Neural cell (in vitro differentiated cells): ENCODE data around the gene FASTKD2. TPM values are rescaled to one million over a fixed set of nuclear protein-coding genes. Genes with fewer than 3 reads are reported as not detected.

Source experiments
- H2AFZ ChIP-seq: fragments of 200-600, 300-800 bp; sonication (generic), shearing (Covaris generic); 2 replicates; pipeline ENCODE4 v1.6.0; 2014; ENCODE audit warnings: low read depth, mild to moderate bottlenecking, antibody characterized with exemption, low read length, moderate library complexity
- H3F3A ChIP-seq: fragments of 200-600 bp; shearing (Covaris generic); 2 replicates; pipeline ENCODE4 v1.6.1; 2016; ENCODE audit warnings: mild to moderate bottlenecking, moderate library complexity, mixed read lengths, antibody characterized with exemption, low read length; ENCODE audit not compliant: insufficient read depth, poor library complexity, severe bottlenecking
- H3K27ac ChIP-seq: fragments of 200-600, 300-800 bp; sonication (generic), shearing (Covaris generic); 2 replicates; pipeline ENCODE4 v1.5.1; 2014; ENCODE audit warnings: mild to moderate bottlenecking, low read length, moderate library complexity
- H3K27me3 ChIP-seq: fragments of 300-800, 200-600 bp; sonication (generic), shearing (Covaris generic); 2 replicates; pipeline ENCODE4 v1.6.0; 2014; ENCODE audit warnings: mild to moderate bottlenecking, low read depth, low read length, moderate library complexity; ENCODE audit not compliant: insufficient read depth
- H3K36me3 ChIP-seq: fragments of 300-800, 200-600 bp; sonication (generic), shearing (Covaris generic); 2 replicates; pipeline ENCODE4 v1.5.1; 2014; ENCODE audit warnings: mild to moderate bottlenecking, antibody characterized with exemption, low read length, moderate library complexity; ENCODE audit not compliant: insufficient read depth
- H3K4me2 ChIP-seq: fragments of 300-800, 200-600 bp; sonication (generic), shearing (Covaris generic); 2 replicates; pipeline ENCODE4 v1.6.0; 2014; ENCODE audit warnings: mild to moderate bottlenecking, low read length
- H3K4me3 ChIP-seq: fragments of 300-800, 200-600 bp; sonication (generic), shearing (Covaris generic); 2 replicates; pipeline ENCODE4 v1.5.1; 2014; ENCODE audit warnings: mild to moderate bottlenecking, low read length, moderate library complexity
- H3K79me2 ChIP-seq: fragments of 200-600 bp; shearing (Covaris generic); replicated peaks from 2 replicates; pipeline ENCODE4 v1.6.0; 2014; ENCODE audit warnings: mild to moderate bottlenecking, low read length, moderate library complexity; ENCODE audit not compliant: insufficient read depth
- H3K9ac ChIP-seq: fragments of 300-800, 200-600 bp; sonication (generic), shearing (Covaris generic); 2 replicates; pipeline ENCODE4 v1.6.1; 2016; ENCODE audit warnings: mild to moderate bottlenecking, low read length, mixed read lengths
- H3K9me2 ChIP-seq: fragments of 200-600 bp; shearing (Covaris generic); 2 replicates; pipeline ENCODE4 v1.6.1; 2016; ENCODE audit warnings: mild to moderate bottlenecking, low read length, mixed read lengths; ENCODE audit not compliant: insufficient read depth
- H3K9me3 ChIP-seq: fragments of 200-600, 300-800 bp; sonication (generic), shearing (Covaris generic); 2 replicates; pipeline ENCODE4 v1.6.1; 2016; ENCODE audit warnings: mild to moderate bottlenecking, mixed run types, low read length, moderate library complexity, mixed read lengths
- H4K20me1 ChIP-seq: fragments of 200-600 bp; shearing (Covaris generic); 2 replicates; pipeline ENCODE4 v1.6.1; 2016; ENCODE audit warnings: mild to moderate bottlenecking, mixed run types; ENCODE audit not compliant: insufficient read depth
- EP300 ChIP-seq: fragments of 450-650 bp; conservative IDR thresholded peaks from 2 replicates; pipeline ENCODE4 v1.6.1; 2014; ENCODE audit warnings: antibody characterized with exemption, mild to moderate bottlenecking, moderate library complexity; ENCODE audit not compliant: poor library complexity, severe bottlenecking
- EZH2 ChIP-seq: fragments of 200-600, 300-800 bp; shearing (Covaris generic), sonication (generic); IDR thresholded peaks from 2 replicates; pipeline ENCODE4 v1.6.1; 2014; ENCODE audit warnings: antibody characterized with exemption, low read length, borderline replicate concordance, mild to moderate bottlenecking; ENCODE audit not compliant: insufficient read depth, poor library complexity, severe bottlenecking
- MXI1 ChIP-seq: fragments of 450-650 bp; conservative IDR thresholded peaks from 2 replicates; pipeline ENCODE4 v1.6.1; 2014; ENCODE audit warnings: antibody characterized with exemption, mild to moderate bottlenecking; ENCODE audit not compliant: poor library complexity, severe bottlenecking
- POLR2AphosphoS5 ChIP-seq: IDR thresholded peaks from 2 replicates; pipeline ENCODE4 v1.6.1; 2012
- RAD21 ChIP-seq: fragments of 450-650 bp; conservative IDR thresholded peaks from 2 replicates; pipeline ENCODE4 v1.6.1; 2014; ENCODE audit warnings: antibody characterized with exemption, mild to moderate bottlenecking, moderate library complexity
- SMC3 ChIP-seq: fragments of 450-650 bp; conservative IDR thresholded peaks from 2 replicates; pipeline ENCODE4 v1.6.1; 2014; ENCODE audit warnings: antibody characterized with exemption, mild to moderate bottlenecking, moderate library complexity; ENCODE audit not compliant: poor library complexity
- TAF1 ChIP-seq: IDR thresholded peaks from 2 replicates; pipeline ENCODE4 v1.6.1; 2012; ENCODE audit warnings: low read depth
- polyA plus RNA-seq: library from polyadenylated mRNA; depleted of rRNA; stranded (reverse); fragments of >200 nt; gene quantifications from 2 replicates; pipeline ENCODE4 v1.2.3, GENCODE V29; 2014
- TF ChIP-seq, protein P1 (sequence below): IDR thresholded peaks from 2 replicates; pipeline ENCODE4 v1.6.1; 2012; ENCODE audit warnings: borderline replicate concordance
- TF ChIP-seq, protein P2 (sequence below): fragments of 450-650 bp; IDR thresholded peaks from 2 replicates; pipeline ENCODE4 v1.5.1; 2014; ENCODE audit warnings: antibody characterized with exemption, mild to moderate bottlenecking, moderate library complexity; ENCODE audit not compliant: poor library complexity, severe bottlenecking

FASTKD2 gene
- polyA plus RNA-seq, 1 donor from 2014 or later = 56.1 TPM

DNA sequence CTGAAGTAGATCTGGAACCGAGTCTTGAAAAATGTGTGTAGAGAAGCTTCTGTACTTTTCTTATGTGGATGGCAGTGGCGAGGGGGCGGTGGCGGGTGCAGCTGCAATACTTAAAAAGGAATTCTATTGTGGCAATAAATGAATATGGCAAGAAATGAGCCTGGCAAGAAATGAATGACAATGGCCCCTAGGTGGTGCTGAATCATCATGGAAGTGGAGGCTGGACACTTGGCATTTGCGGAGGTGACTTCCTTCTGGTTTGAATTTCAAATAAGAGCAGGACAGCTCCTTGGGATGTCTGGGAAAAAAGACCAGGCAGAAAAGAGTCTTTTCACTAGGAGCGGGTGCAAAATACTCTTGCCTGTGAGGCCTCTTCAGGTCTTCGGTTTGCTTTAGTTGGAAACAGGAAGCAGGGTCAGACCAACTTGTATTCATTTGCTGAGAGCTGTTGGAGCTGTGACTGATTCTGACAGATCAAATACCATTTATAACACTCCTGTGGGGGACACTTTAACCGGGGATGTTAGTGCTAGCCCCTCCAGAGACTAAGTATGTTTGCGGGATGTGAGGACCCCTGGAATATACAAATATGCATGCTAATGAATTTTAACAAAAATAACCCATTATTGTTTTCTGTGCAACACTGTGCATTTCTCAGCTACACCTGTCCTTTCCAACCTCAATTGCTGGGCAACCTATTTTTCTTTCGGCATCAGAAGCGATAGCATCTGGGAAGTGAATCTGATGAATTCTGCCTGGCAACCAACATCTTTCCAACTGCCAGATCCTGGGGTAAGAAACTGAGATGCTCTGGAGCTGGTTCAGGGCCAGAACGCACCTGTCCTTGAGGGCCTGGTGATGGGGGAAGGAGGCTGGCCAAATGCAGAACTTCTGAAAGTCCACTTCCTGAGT is 35.4 kb downstream of the FASTKD2 start:
- peak overlapping the region; percentile 24 for H3K4me3 ChIP-seq
- H3K9ac ChIP-seq = peak overlapping the region; percentile 32
- H3K79me2 ChIP-seq = no peaks in the 10 kb centered on the region
- H3K9me3 ChIP-seq = no peaks in the 10 kb centered on the region
- no peaks in the 10 kb centered on the region for H4K20me1 ChIP-seq
- H3K9me2 ChIP-seq = no peaks in the 10 kb centered on the region
- TF ChIP-seq EZH2 (no peak), EP300 (peak; percentile 31), SMC3 (peak; percentile 97), MXI1 (no peak), RAD21 (peak; percentile 98), POLR2AphosphoS5 (no peak), TAF1 (no peak)
- TF ChIP-seq, protein P1, sequence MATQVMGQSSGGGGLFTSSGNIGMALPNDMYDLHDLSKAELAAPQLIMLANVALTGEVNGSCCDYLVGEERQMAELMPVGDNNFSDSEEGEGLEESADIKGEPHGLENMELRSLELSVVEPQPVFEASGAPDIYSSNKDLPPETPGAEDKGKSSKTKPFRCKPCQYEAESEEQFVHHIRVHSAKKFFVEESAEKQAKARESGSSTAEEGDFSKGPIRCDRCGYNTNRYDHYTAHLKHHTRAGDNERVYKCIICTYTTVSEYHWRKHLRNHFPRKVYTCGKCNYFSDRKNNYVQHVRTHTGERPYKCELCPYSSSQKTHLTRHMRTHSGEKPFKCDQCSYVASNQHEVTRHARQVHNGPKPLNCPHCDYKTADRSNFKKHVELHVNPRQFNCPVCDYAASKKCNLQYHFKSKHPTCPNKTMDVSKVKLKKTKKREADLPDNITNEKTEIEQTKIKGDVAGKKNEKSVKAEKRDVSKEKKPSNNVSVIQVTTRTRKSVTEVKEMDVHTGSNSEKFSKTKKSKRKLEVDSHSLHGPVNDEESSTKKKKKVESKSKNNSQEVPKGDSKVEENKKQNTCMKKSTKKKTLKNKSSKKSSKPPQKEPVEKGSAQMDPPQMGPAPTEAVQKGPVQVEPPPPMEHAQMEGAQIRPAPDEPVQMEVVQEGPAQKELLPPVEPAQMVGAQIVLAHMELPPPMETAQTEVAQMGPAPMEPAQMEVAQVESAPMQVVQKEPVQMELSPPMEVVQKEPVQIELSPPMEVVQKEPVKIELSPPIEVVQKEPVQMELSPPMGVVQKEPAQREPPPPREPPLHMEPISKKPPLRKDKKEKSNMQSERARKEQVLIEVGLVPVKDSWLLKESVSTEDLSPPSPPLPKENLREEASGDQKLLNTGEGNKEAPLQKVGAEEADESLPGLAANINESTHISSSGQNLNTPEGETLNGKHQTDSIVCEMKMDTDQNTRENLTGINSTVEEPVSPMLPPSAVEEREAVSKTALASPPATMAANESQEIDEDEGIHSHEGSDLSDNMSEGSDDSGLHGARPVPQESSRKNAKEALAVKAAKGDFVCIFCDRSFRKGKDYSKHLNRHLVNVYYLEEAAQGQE = no peak
- TF ChIP-seq, protein P2, sequence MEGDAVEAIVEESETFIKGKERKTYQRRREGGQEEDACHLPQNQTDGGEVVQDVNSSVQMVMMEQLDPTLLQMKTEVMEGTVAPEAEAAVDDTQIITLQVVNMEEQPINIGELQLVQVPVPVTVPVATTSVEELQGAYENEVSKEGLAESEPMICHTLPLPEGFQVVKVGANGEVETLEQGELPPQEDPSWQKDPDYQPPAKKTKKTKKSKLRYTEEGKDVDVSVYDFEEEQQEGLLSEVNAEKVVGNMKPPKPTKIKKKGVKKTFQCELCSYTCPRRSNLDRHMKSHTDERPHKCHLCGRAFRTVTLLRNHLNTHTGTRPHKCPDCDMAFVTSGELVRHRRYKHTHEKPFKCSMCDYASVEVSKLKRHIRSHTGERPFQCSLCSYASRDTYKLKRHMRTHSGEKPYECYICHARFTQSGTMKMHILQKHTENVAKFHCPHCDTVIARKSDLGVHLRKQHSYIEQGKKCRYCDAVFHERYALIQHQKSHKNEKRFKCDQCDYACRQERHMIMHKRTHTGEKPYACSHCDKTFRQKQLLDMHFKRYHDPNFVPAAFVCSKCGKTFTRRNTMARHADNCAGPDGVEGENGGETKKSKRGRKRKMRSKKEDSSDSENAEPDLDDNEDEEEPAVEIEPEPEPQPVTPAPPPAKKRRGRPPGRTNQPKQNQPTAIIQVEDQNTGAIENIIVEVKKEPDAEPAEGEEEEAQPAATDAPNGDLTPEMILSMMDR = peak; percentile 93
- no peak overlapping the region for H3K4me2 ChIP-seq
- H3K27ac ChIP-seq = peak overlapping the region; percentile 54
- no peaks in the 10 kb centered on the region for H3K27me3 ChIP-seq
- no peaks in the 10 kb centered on the region for H3K36me3 ChIP-seq
- H3F3A ChIP-seq = no peaks in the 10 kb centered on the region
- no peak overlapping the region for H2AFZ ChIP-seq

DNA sequence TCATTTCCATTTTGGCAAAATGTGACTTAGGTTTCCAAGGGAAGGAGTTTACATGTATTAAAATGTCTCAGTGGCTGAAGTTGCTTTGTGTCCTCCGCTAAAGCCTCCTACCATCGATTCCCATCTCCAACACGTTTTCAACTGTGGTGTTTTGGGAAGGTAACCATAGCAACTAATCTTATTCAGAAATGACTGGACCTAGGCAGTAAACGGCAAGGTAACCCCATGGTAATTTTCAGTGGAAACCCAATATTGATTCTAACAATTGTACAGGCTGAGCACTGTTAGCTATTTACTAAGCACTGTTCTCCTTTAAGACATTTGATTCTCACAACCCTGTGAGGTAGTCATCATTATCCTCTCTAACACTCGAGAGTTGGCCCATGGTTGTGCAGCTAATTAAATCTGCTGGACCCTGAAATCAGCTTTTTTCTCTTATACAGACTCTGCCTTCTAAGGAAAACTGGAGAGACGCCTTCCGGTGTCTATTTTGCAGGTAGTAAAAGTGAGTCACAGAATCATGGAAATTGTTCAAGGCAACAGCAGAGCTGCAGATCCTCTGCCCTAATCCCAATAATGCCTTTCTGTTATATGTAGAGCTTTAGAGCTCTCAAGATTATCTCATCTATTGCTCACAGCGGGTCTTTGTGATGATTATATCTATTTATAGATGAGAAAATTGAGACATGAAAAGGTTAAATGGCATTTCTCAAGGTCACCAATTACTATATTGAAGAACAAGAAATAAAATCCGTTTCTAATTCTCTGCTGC is 36.2 kb downstream of the FASTKD2 start:
- Histone ChIP-seq H3K9me3 (no peaks in the 10 kb centered on the region), H3K4me2 (no peak overlapping the region), H3K4me3 (no peak overlapping the region), H3K36me3 (no peaks in the 10 kb centered on the region), H3K79me2 (no peaks in the 10 kb centered on the region), H3K9ac (peak overlapping the region; percentile 32), H3K27me3 (no peaks in the 10 kb centered on the region), H3K27ac (peak overlapping the region; percentile 54), H3K9me2 (no peaks in the 10 kb centered on the region), H3F3A (no peaks in the 10 kb centered on the region), H4K20me1 (no peaks in the 10 kb centered on the region), H2AFZ (no peak overlapping the region)
- TF ChIP-seq, protein P2 = no peak
